ENCODE measurements around the gene PAIP2B. TPM values are rescaled to one million over a fixed set of nuclear protein-coding genes. Genes with fewer than 3 reads are reported as not detected.

The PAIP2B gene
- total and polyA plus RNA-seq, 2 experiments from 2014 or later: 8.0 to 15.1 TPM

- H3K36me3 ChIP-seq: no peaks in the 10 kb centered on the region
- peak overlapping the region; percentile 63 for H3K4me3 ChIP-seq
- peak; percentile 2 to 83 for DNase-seq (ENCODE audit: low read depth in 1 of 2, low spot score in 1 of 2)
- H3K4me1 ChIP-seq (ENCODE audit: low read depth): no peaks in the 10 kb centered on the region
- no peaks in the 10 kb centered on the region for H3K9me3 ChIP-seq (ENCODE audit: low read depth)
- no peaks in the 10 kb centered on the region for H3K27me3 ChIP-seq
- peak overlapping the region; percentile 92 for H3K27ac ChIP-seq
- TF ChIP-seq, protein P1, sequence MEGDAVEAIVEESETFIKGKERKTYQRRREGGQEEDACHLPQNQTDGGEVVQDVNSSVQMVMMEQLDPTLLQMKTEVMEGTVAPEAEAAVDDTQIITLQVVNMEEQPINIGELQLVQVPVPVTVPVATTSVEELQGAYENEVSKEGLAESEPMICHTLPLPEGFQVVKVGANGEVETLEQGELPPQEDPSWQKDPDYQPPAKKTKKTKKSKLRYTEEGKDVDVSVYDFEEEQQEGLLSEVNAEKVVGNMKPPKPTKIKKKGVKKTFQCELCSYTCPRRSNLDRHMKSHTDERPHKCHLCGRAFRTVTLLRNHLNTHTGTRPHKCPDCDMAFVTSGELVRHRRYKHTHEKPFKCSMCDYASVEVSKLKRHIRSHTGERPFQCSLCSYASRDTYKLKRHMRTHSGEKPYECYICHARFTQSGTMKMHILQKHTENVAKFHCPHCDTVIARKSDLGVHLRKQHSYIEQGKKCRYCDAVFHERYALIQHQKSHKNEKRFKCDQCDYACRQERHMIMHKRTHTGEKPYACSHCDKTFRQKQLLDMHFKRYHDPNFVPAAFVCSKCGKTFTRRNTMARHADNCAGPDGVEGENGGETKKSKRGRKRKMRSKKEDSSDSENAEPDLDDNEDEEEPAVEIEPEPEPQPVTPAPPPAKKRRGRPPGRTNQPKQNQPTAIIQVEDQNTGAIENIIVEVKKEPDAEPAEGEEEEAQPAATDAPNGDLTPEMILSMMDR (IDR thresholded peaks at IDR 0.05; ENCODE audit: low read depth, low read length): no peak
Measured at GRCh38 chr2:71226096-71226964, 573 bp downstream of the PAIP2B start.

DNA sequence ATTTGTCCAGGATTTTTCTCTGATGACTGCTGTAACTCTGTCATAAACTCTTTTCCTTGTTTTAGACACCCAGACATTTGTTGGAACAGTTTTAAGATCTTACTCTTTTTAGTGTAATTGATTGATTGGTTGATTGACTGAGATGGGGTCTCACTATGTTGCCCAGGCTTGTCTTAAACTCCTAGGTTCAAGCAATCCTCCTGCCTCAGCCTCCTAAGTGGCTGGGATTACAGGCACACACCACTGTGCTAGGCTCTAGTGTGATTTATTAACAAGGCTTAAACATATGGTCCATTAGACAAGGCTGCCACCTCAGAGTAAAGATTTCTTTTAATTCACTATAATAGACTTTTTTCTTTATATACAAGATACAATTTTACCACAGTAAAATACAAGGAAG, 2.0 kb downstream of the PAIP2B start:
- no peak overlapping the region for H3K4me3 ChIP-seq
- no peak for DNase-seq (ENCODE audit: low read depth in 1 of 2, low spot score in 1 of 2)
- H3K4me1 ChIP-seq (ENCODE audit: low read depth): no peaks in the 10 kb centered on the region
- no peak overlapping the region for H3K27ac ChIP-seq
- TF ChIP-seq, protein P1 (IDR thresholded peaks at IDR 0.05; ENCODE audit: low read depth, low read length): no peak
- no peaks in the 10 kb centered on the region for H3K27me3 ChIP-seq
- no peaks in the 10 kb centered on the region for H3K9me3 ChIP-seq (ENCODE audit: low read depth)
- no peaks in the 10 kb centered on the region for H3K36me3 ChIP-seq

GRCh38 chr2:71224457-71224856, 2.4 kb downstream of the PAIP2B start:
- no peaks in the 10 kb centered on the region for H3K27me3 ChIP-seq
- H3K36me3 ChIP-seq: no peaks in the 10 kb centered on the region
- no peak for DNase-seq (ENCODE audit: low read depth in 1 of 2, low spot score in 1 of 2)
- TF ChIP-seq, protein P1 (IDR thresholded peaks at IDR 0.05; ENCODE audit: low read depth, low read length): no peak
- H3K27ac ChIP-seq: no peak overlapping the region
- H3K4me3 ChIP-seq: no peak overlapping the region
- H3K4me1 ChIP-seq (ENCODE audit: low read depth): no peaks in the 10 kb centered on the region
- H3K9me3 ChIP-seq (ENCODE audit: low read depth): no peaks in the 10 kb centered on the region

DNA sequence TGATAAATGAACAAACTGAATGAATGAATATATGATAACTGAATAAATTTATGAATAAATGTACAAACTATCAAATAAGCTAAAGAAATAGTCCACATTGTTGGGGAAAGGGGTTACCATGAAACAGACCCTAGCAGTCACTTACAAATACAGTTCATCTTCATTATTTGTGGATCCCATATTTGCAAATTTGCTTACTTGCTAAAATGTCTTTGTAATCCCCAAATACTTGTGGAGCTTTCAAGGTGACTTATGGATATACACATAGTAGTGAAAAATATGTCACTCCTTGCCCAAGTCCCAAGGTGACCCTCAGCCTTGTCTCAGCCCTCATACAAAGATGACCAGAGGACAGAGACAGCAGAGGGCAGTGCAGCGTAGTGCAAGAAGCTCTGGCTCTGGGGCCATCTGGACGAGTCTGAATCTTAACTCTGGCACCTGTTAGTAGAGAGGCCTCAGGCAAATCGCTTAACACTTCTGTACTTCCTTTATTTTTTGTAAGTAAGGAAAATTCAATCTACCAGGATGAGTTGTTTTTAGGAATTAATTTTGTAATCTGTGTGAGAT, 3.1 kb downstream of the PAIP2B start:
- H3K27ac ChIP-seq: no peak overlapping the region
- H3K4me3 ChIP-seq: no peak overlapping the region
- DNase-seq (ENCODE audit: low read depth in 1 of 2, low spot score in 1 of 2): peak; percentile 51 to 83
- no peaks in the 10 kb centered on the region for H3K27me3 ChIP-seq
- no peaks in the 10 kb centered on the region for H3K4me1 ChIP-seq (ENCODE audit: low read depth)
- TF ChIP-seq, protein P1 (IDR thresholded peaks at IDR 0.05; ENCODE audit: low read depth, low read length): peak; percentile 43
- no peaks in the 10 kb centered on the region for H3K36me3 ChIP-seq
- H3K9me3 ChIP-seq (ENCODE audit: low read depth): no peaks in the 10 kb centered on the region

DNA sequence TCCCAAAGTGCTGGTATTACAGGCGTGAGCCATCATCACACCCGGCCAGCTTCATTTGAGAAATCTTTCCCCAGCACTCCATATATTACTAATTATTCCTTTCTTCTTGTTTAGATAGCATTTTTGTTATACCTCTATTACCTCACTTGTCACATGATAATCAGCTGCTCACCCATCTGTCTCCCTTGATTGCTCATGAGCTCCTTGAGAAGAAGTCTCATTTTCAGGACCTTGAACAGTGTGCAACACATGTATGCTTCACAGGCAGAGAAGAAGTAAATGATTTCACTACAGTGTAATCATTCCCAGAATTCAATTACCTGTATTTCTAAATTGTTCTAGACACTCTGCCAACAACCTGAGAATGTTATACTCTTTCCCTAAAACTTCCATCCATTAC, 6.2 kb downstream of the PAIP2B start:
- Histone ChIP-seq H3K4me3 (no peak overlapping the region), H3K9me3 (ENCODE audit: low read depth) (no peaks in the 10 kb centered on the region)
- TF ChIP-seq, protein P1 (IDR thresholded peaks at IDR 0.05; ENCODE audit: low read depth, low read length): no peak

More for the DNA sequence above, 6.2 kb downstream of the PAIP2B start:
- no peak for DNase-seq (ENCODE audit: low read depth in 1 of 2, low spot score in 1 of 2)
- Histone ChIP-seq H3K27me3 (no peaks in the 10 kb centered on the region), H3K27ac (no peak overlapping the region), H3K4me1 (ENCODE audit: low read depth) (no peaks in the 10 kb centered on the region), H3K36me3 (no peaks in the 10 kb centered on the region)
